ENCODE measurements around the gene EIF5A2.

GRCh38 chr3:170864525-170865208 lies 43.8 kb downstream of the EIF5A2 start:
- TF ChIP-seq POLR2AphosphoS5 (IDR thresholded peaks at IDR 0.05; ENCODE audit: low read depth, low read length) (no peak), TCF7L2 (IDR thresholded peaks at IDR 0.05; ENCODE audit: low read depth, low read length) (no peak), SIN3A (IDR thresholded peaks at IDR 0.05; ENCODE audit: borderline replicate concordance, insufficient read depth, low read depth, low read length) (no peak), REST (IDR thresholded peaks at IDR 0.05; ENCODE audit: insufficient read depth in 1 of 2, low read depth in 2 of 2, low read length in 1 of 2) (no peak)
- TF ChIP-seq, protein P1, sequence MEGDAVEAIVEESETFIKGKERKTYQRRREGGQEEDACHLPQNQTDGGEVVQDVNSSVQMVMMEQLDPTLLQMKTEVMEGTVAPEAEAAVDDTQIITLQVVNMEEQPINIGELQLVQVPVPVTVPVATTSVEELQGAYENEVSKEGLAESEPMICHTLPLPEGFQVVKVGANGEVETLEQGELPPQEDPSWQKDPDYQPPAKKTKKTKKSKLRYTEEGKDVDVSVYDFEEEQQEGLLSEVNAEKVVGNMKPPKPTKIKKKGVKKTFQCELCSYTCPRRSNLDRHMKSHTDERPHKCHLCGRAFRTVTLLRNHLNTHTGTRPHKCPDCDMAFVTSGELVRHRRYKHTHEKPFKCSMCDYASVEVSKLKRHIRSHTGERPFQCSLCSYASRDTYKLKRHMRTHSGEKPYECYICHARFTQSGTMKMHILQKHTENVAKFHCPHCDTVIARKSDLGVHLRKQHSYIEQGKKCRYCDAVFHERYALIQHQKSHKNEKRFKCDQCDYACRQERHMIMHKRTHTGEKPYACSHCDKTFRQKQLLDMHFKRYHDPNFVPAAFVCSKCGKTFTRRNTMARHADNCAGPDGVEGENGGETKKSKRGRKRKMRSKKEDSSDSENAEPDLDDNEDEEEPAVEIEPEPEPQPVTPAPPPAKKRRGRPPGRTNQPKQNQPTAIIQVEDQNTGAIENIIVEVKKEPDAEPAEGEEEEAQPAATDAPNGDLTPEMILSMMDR (IDR thresholded peaks at IDR 0.05) = peak; percentile 19; the same call in 1 of the 2 replicates
